HT1080 (cell line): ENCODE data around the gene CENPV. TPM values are rescaled to one million over a fixed set of nuclear protein-coding genes. Genes with fewer than 3 reads are reported as not detected.
"Not testable (repeated sequence)": the region's sequence is repeated elsewhere in the genome, so short reads cannot be mapped to it uniquely, and the experiment has no call there.

Source experiments
- DNase-seq: peaks from one replicate; pipeline ENCODE4 v3.0.0-alpha.2; 2015; ENCODE audit warnings: low read depth
- polyA plus RNA-seq, 2 experiments: library from polyadenylated mRNA; depleted of rRNA; stranded (reverse); fragments of >200 nt; gene quantifications; 2 replicates each; pipeline ENCODE4 v1.2.3, GENCODE V29; 2015
- total RNA-seq: library from RNA; depleted of rRNA; stranded (reverse); fragments of >200 nt; shearing (Covaris generic); gene quantifications from 2 replicates; pipeline ENCODE4 v1.2.3, GENCODE V29; 2014; rRNA removed

CENPV gene
- total RNA-seq: 23.7 and 29.4 TPM in 2 replicates
- polyA plus RNA-seq (2015; cell fraction: cytosol; rRNA removed): 26.6 TPM in 2 replicates
- polyA plus RNA-seq (2015; cell fraction: nucleus; rRNA removed): 24.1 and 27.5 TPM in 2 replicates

DNA sequence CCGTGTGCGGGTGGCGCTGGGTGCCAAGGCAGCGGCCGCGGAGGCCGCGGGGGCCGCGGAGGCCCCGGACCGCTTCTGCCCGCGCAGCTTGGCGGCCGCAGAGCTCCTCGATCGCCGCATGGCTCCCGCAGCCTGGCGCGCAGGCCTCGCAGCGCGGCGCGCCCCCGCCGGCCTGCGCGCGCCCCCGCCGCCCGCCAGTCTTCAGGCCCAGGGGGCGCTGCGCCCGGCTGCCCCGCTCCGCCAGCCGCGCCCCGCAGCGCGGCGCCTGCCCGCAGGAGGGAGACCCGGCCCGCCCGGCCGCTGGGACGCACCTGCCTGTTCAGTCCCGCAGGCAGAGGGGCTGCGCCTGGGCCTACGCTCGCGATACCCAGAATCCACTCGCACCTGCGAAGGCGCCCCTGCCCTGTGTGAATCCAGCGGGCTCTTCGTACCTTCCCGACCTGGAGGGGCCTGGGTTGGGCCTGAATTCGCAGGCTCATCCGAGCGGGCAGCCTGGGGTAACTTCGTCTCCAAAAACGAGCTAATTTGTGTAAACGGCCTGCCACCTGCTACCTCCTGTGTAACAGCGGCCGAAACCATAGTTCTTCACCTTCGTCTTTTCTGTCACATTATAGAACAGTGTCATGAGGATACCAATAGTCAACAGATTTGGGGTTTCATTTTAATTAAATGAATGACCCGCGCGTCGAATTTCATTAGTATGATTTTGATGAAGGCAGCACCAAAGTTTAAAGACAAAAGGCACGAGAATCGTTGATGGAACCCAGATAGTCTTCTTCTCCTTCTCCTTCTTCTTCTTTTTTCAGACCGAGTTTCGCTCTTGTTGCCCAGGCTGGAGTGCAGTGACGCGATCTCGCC is at the start of gene CENPV:
Gene CENPV, minus strand, starts transcription at position 153 of the 858 bp plus-strand sequence. Its CDS starts 33 bp downstream, at position 120.
- no peak for DNase-seq

DNA sequence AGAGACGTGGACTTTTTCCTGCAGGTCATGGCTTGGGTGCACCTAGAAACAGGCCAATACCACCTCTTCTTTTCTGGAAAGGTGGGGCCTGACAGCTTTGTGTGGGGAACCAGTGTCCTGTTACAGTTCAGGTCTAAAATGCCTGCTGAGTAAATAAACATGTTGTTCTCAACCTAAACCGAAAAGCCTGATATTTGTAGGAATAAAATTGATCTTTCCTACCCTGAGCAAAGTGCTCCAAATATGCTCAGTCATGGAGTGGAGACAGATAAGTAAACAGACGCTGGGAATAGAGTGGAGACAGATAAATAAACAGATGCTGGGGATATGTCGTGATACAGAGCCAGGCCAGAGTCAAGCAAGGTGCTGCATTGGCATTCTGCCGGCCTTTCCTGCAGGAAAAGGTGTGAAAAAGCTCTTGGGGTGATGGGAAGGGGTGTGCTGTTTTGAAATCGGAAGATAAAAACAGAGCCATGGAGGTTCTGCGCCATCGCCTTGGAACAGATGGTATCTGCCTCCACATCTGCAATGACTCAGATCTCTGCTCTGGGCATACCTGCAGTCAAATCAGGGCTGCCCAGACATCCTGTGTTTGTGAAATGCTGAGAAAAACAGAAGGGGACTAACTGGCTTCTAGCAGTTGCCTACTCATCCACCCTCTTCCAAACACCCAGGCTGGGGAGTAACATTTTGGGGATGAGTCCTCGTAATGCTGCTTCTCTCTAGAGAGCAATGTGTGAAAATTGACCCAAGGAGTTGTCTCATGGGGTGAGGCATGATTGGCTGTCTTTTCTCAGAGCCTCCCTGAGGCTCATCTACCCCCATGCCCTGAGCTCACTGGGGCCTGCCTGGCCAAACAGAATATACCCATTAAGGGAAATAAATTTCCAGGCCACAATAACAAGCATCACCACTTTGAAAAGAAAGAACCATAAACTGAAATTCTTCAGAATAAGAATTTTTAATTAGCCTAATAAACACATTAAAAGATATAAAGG is 45.3 kb upstream of the CENPV start:
- DNase-seq: peak; percentile 24

DNA sequence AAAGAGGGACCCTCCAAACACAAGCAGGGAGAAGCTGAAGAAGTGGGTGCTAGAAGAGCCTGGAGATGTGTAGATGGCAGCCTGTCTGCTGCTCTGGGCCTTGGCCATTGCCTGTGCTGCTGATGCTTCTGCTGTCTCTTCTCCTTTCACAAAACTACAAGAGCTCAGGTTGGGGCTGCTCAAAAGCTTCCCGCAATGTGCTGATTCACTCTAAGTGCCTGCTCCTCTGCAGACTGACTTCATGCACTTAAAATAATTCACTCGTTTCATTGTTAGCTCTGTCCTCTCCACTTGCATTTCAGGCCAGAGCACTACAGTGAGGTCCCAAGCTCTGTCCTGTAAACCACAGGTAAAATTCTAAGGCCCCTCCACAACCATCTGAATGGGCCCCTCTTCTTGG is 43.4 kb upstream of the CENPV start:
- DNase-seq: not testable (repeated sequence)

DNA sequence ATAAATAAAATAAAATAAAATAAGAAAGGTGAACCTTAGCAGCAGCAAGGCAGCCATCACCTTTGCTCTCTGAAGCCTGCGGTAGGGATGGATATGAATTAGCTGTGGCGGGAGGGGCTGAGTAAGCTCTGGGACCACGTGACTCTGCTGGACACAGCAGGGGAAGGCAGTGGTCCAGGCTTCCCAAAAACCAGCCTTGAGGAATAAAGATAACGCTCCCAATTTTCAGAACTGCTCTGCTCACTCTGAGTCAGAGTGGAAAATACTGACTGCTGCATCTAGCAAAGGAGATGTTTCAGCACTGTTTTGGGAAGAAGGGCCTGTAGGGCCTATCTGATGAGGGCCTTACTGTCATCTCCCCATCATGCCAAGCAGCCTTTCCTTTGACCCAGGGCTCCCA is 42.6 kb upstream of the CENPV start:
- DNase-seq: not testable (repeated sequence)

DNA sequence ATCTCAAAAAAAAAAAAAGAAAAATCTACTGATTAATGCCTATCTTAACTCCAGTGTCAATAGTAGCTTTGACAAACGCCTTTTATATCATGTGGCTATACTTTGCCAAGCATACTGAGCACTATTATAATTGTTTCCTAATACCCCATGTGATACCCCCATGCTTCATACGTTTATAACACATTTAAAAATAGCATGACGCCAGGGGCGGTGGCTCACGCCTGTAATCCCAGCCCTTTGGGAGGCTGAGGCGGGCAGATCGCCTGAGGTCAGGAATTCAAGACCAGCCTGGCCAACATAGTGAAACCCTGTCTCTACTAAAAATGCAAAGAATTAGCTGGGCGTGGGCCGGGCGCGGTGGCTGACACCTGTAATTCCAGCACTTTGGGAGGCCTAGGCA is 39.2 kb upstream of the CENPV start:
- not testable (repeated sequence) for DNase-seq

DNA sequence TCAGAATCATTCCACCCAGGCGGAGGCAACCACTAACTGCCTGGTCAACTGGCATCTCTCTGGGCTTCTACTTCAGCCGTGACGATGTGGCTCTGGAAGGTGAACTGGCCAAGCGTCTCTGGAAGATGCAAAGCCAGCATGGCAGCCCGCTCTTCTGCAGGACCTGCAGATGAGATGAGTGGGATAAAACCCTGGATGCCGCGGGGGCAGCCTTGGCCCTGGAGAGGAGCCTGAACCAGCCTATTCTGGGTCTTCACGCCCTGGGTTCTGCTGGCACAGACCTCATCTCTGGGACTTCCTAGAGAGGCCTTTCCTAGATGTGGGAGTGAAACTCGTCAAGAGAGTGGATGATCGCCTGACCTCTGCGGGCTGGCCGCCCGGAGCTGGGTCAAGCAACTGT is 38.2 kb upstream of the CENPV start:
- no peak for DNase-seq

DNA sequence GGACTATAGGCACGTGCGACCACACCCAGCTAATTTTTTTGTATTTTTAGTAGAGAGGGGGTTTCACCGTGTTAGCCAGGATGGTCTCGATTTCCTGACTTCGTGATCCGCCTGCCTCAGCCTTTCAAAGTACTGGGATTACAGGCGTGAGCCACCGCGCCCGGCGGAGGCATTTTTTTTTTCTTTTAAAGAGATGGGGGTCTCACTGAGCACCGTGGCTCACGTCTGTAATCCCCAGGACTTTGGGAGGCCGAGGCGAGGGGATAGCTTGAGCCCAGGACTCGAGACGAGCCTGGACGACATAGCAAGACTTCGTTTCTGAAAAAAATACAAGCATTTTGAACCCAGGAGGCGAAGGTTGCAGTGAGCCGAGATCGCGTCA is 32.8 kb upstream of the CENPV start:
- not testable (repeated sequence) for DNase-seq

DNA sequence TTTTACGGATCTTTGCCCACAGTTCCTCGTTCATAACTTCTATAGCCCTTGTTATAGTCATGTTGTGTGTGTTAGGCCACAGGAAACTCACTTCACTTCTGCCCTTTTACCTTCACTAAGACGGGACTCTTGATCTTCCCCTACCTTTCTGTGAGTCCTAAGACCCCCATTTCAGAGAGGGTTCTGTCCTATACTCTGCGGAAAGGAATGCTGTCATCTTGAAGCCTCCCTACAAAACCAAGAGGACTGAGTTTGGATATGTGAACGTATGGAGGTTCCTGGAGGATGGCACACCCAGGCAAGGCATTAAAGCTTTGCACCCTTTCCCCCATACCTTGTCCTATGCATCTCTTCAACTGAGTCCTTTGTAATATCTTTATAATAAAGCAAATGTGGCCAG is 31.3 kb upstream of the CENPV start:
- DNase-seq: no peak

DNA sequence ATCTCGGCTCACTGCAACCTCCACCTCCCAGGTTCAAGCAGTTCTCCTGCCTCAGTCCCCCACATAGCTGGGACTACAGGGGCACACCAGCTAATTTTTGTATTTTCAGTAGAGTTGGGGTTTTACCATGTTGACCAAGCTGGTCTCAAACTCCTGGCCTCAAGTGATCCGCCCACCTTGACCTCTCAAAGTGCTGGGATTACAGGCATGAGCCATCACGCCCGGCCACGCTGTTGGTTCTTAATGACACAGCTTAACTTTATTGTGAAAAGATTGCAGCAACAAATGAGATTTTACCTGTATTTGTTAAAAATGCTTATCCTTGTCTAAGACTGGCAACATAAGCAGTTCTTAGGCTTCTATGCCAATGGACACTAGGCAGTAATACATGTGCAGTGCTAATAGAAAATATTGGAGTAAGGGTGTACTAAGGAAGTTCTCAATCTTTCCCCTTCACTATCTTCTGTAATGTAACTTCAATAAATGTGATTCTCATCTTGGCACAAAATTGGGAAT is 30.6 kb upstream of the CENPV start:
- no peak for DNase-seq

DNA sequence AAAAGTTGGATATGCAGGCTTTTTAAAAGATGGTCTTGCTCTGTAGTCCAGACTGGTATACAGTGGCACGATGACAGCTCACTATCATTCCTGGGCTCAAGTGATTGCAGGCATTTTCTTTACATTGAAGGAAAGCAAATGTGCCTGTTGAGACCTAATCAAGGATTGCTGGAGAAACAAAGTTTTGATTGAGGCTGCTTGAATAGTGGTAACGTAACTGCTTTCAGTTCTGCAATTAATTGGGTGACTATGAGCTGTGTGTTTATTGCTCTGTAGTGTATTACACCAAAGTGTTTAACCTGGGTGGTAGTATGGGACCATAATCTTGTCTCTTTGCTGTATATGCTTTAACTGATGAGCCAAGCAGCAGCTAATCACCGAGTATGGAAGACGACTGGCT is 29.9 kb upstream of the CENPV start:
- DNase-seq: no peak

DNA sequence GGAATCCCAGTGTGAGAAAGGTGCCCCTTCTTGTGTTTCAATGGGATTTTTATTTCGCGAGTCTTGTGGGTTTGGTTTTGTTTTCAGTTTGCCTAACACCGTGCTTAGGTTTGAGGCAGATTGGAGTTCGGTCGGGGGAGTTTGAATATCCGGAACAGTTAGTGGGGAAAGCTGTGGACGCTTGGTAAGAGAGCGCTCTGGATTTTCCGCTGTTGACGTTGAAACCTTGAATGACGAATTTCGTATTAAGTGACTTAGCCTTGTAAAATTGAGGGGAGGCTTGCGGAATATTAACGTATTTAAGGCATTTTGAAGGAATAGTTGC is 28.2 kb upstream of the CENPV start:
- no peak for DNase-seq

DNA sequence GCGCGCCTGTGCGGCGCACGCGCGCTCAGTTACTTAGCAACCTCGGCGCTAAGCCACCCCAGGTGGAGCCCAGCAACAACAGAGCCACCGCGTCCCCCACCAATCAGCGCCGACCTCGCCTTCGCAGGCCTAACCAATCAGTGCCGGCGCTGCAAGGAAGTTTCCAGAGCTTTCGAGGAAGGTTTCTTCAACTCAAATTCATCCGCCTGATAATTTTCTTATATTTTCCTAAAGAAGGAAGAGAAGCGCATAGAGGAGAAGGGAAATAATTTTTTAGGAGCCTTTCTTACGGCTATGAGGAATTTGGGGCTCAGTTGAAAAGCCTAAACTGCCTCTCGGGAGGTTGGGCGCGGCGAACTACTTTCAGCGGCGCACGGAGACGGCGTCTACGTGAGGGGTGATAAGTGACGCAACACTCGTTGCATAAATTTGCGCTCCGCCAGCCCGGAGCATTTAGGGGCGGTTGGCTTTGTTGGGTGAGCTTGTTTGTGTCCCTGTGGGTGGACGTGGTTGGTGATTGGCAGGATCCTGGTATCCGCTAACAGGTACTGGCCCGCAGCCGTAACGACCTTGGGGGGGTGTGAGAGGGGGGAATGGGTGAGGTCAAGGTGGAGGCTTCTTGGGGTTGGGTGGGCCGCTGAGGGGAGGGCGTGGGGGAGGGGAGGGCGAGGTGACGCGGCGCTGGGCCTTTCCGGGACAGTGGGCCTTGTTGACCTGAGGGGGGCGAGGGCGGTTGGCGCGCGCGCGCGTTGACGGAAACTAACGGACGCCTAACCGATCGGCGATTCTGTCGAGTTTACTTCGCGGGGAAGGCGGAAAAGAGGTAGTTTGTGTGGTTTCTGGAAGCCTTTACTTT is 27.6 kb upstream of the CENPV start, which contains the start of gene UBB:
Gene UBB, plus strand, starts transcription at position 452 of the 856 bp plus-strand sequence. CDS start 817 bp downstream, outside the sequence.
- DNase-seq: peak; percentile 94

DNA sequence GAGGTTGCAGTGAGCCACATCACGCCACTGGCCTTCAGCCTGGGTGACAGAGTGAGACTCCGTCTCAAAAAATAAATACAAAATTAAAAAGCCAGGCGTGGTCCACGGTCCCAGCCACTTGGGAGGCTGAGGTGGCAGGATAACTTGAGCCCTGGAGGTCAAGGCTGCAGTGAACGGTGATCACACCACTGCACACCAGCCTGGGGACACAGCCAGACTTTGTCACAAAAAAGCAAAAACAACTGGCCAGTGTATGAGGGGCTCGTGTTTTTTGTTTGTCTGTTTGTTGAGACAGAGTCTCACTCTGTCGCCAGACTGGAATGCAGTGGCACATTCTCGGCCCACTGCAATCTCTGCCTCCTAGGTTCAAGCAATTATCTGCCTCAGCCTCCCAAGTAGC is 26.4 kb upstream of the CENPV start:
- DNase-seq: no peak

DNA sequence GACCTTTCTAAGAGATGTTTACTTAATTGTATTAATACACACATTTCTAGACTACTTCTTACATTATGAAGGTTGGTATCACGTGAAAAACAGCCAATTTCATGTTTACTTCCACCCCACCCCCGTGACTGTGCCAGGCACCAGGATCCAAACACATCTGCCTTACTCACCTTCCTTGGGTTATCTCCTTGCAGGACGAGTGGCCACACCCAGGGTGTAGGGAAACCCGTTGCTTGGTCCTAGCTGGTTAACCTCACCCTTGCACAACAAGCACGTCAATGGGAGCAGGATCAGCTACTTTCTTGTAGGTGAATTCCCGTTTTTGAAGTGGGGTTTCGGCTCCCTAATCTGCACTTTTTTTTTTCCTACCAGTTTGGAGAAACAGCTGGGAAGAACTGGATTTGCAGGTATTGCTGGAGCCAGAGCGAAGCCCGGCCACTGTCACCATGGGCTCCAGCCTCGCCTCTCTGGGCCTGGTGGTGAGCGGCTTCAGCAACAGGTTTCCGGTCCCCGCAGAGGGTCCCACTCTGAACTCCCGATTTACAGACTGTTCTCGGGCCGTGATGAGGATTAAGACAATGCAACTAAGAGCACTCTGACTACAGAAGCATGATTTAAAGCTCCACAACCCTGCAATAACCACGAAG is 25.5 kb upstream of the CENPV start:
- DNase-seq: no peak

DNA sequence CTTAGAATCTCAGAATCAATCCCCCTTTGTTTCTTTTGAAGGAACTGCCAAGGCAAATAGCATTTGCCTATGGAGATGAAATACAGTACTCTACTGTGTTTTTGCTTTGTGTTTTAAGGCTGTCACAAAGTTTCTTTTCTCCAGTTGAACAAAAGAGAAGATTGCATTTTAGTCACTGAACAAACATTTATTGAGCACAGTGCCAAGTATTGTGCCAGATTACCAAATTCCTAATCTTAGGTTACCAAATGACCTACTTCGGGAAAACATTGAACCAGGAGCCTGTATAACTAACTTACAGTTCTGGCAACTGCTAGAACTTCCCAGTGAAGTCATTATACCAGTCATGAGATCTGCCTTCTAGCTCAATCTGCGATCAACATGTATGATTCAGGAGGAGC is 24.7 kb upstream of the CENPV start:
- peak; percentile 42 for DNase-seq

DNA sequence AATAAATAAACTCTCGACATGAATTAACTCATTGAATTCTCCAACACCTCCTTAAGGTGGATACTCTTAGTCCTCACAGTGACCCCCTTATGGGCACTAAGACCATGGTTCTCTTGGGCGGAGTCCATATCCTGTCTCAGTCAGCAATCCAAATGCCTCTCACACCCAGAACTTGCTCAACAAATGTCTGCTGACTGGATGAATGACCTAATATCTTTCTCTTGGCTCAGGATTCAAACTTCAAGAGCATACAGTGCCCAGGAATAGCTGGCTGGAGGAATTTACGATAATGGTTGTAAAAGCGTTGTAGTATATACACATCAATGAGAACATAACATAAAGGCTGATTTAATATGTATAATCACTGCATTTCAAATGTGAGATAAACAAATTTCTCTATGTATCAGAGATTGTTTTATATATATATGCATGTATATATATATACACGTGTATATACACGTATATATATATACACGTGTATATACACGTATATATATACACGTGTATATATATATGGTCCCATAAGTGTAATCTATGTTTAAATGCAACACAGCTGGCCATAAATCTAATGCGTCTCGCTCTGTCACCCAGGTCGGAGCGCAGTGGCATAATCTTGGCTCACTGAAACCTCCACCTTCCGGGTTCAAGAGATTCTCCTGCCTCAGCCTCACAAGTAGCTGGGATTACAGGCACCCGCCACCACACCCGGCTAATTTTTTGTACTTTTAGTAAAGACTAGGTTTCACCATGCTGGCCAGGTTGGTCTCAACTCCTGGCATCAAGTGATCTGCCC is 21.1 kb upstream of the CENPV start:
- peak; percentile 18 for DNase-seq

DNA sequence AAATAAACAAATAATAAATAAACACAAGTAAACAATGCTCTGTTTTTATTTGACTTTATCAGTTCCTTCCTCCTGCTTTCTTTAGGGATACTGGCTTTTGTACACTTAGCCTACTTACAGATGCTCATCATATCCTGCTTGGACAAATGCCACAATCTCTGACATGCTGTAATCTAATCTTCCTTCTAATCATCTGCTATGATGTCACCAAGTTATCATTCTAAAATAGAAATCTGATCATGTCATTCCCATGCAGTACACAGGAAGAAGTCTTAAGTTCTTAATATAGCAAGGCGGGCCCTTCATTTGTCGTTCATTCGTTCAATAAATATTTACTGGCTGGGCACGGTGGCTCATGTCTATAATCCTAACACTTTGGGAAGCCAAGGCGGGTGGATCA is 18.5 kb upstream of the CENPV start:
- DNase-seq: peak; percentile 66

DNA sequence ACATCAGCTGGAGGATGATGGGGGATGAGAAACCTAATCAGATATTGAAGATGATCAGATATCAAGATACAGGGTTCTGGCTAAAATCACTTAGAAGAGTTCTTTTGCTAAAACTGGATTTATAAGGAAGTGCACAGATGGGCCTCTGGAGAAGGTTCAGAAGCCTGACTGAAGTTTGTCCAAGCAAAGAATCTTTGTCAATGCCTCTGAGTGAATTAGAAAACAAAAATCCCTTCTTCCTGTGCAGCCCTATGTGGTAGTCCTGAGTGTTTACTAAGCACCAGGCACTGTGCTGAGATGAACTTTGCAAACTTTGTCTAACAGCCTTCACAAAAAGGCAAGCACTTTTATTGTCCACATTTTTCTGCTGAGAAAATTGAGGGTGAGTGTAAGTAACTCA is 11.4 kb upstream of the CENPV start:
- DNase-seq: no peak
